K562 (cell line): ENCODE measurements around the gene ACAT2. TPM values are rescaled to one million over a fixed set of nuclear protein-coding genes. Genes with fewer than 3 reads are reported as not detected.

Source experiments
- ARHGAP35 ChIP-seq: fragments of 450-650 bp; IDR thresholded peaks from 2 replicates; pipeline ENCODE4 v1.6.1; 2018; ENCODE audit not compliant: partially characterized antibody
- ATF6 ChIP-seq: sonication (generic); formaldehyde crosslinking; IDR thresholded peaks from 2 replicates; pipeline ENCODE4 v1.4.0; 2020; ENCODE audit warnings: mild to moderate bottlenecking, missing genetic modification reagents
- CBFA2T3 ChIP-seq: fragments of 450-650 bp; IDR thresholded peaks from 2 replicates; pipeline ENCODE4 v1.6.1; 2017
- CREB1 ChIP-seq, 2 experiments: sonication (generic) in 1 of 2; formaldehyde crosslinking in 1 of 2; IDR thresholded peaks; 2 replicates each; pipeline versions ENCODE4 v1.6.1 to v1.8.0; 2012 to 2022; ENCODE audit warnings: inconsistent platforms in 1 of 2, mild to moderate bottlenecking in 1 of 2, missing genetic modification reagents in 1 of 2, moderate library complexity in 1 of 2
- CREB3L1 ChIP-seq: fragments of 450-650 bp; IDR thresholded peaks from 2 replicates; pipeline ENCODE4 v1.6.1; 2014; ENCODE audit warnings: low read depth, mild to moderate bottlenecking, moderate library complexity, borderline replicate concordance
- DEAF1 ChIP-seq: fragments of 450-650 bp; formaldehyde crosslinking; IDR thresholded peaks from 2 replicates; pipeline ENCODE4 v1.4.0; 2020; ENCODE audit warnings: mild to moderate bottlenecking, moderate library complexity
- DPF2 ChIP-seq: fragments of 450-650 bp; IDR thresholded peaks from 2 replicates; pipeline ENCODE4 v1.6.1; 2016
- FOSL1 ChIP-seq: fragments of 200-800 bp; sonication (Bioruptor generic); conservative IDR thresholded peaks from 2 replicates; pipeline ENCODE4 v1.6.1; 2016; ENCODE audit warnings: missing genetic modification characterization, missing compliant biosample characterization
- KLF10 ChIP-seq: fragments of 250-450 bp; sonication (Bioruptor Pico); IDR thresholded peaks from 2 replicates; pipeline ENCODE4 v1.6.1; 2021; ENCODE audit warnings: matching md5 sums
- KLF13 ChIP-seq: fragments of 450-650 bp; IDR thresholded peaks from 2 replicates; pipeline ENCODE4 v1.6.1; 2016; ENCODE audit warnings: missing genetic modification characterization, low read depth, mild to moderate bottlenecking, missing compliant biosample characterization, moderate library complexity, borderline replicate concordance
- LCOR ChIP-seq: sonication (generic); formaldehyde crosslinking; IDR thresholded peaks from 2 replicates; pipeline ENCODE4 v1.8.0; 2022; ENCODE audit warnings: mild to moderate bottlenecking, missing genetic modification reagents
- MXI1 ChIP-seq: IDR thresholded peaks from 2 replicates; pipeline ENCODE4 v1.6.1; 2011; ENCODE audit warnings: low read depth, mild to moderate bottlenecking, improper control_type of control experiment, low read length
- NONO ChIP-seq, 2 experiments: fragments of 200-400 bp in 1 of 2; fragments of 450-650 bp in 1 of 2; formaldehyde crosslinking in 1 of 2; IDR thresholded peaks; 2 replicates each; pipeline ENCODE4 v1.6.1; 2017; ENCODE audit warnings: low read depth in 2 of 2, mild to moderate bottlenecking in 2 of 2, moderate library complexity in 2 of 2, low read length in 1 of 2
- PHF20 ChIP-seq: fragments of 450-650 bp; IDR thresholded peaks from 2 replicates; pipeline ENCODE4 v1.6.1; 2018; ENCODE audit not compliant: partially characterized antibody
- TBP ChIP-seq: optimal IDR thresholded peaks from 2 replicates; pipeline ENCODE3; 2011; ENCODE audit warnings: low read depth, low read length, improper control_type of control experiment
- TCF7 ChIP-seq: sonication (generic); IDR thresholded peaks from 2 replicates; pipeline ENCODE4 v1.6.1; 2016; ENCODE audit warnings: antibody characterized with exemption, borderline replicate concordance
- ZEB2 ChIP-seq: fragments of 450-650 bp; IDR thresholded peaks from 2 replicates; pipeline ENCODE4 v1.6.1; 2016
- ZFP36 ChIP-seq: fragments of 150-350 bp; IDR thresholded peaks from 2 replicates; pipeline ENCODE4 v1.6.1; 2018; ENCODE audit warnings: low read length, low read depth; ENCODE audit not compliant: partially characterized antibody
- ZNF133 ChIP-seq: fragments of 250-450 bp; sonication (Bioruptor Pico); IDR thresholded peaks from 2 replicates; pipeline ENCODE4 v1.4.0; 2020; ENCODE audit warnings: mild to moderate bottlenecking
- ZNF512 ChIP-seq: IDR thresholded peaks from 2 replicates; pipeline ENCODE4 v1.6.1; 2016; ENCODE audit warnings: missing genetic modification characterization, missing compliant biosample characterization
- ZNF57 ChIP-seq: fragments of 450-650 bp; formaldehyde crosslinking; IDR thresholded peaks from 2 replicates; pipeline ENCODE4 v1.4.0; 2020; ENCODE audit warnings: mild to moderate bottlenecking, moderate library complexity
- ZNF589 ChIP-seq: fragments of 200-800 bp; sonication (Bioruptor generic); IDR thresholded peaks from 2 replicates; pipeline ENCODE4 v1.6.1; 2016; ENCODE audit warnings: low read depth, missing genetic modification characterization, missing compliant biosample characterization
- polyA plus RNA-seq, 8 experiments: library from polyadenylated mRNA; depleted of rRNA in 4 of 8; stranded (reverse) in 5 of 8; unstranded in 3 of 8; fragments of >200 nt; fragmentation: Nextera tagmentation in 2 of 8; fragmentation: Illumina TruSeq in 1 of 8; extraction: Ambion mirVana in 2 of 8; extraction: Trizol in 1 of 8; gene quantifications; 2 replicates each; pipeline versions ENCODE4 v1.2.1 to v1.2.3, GENCODE V29; 2011 to 2014; ENCODE audit warnings: inconsistent platforms in 1 of 8, missing spikeins in 1 of 8
- total RNA-seq, 7 experiments: library from RNA; depleted of rRNA in 6 of 7; stranded (reverse); fragments of >200 nt in 6 of 7; fragmentation: Illumina TruSeq in 2 of 7; extraction: Trizol in 2 of 7; gene quantifications; 2 replicates each; pipeline versions ENCODE4 v1.2.1 to v1.2.3, GENCODE V29; 2011 to 2021; ENCODE audit warnings: low replicate concordance in 1 of 7

Gene ACAT2
- total and polyA plus RNA-seq, 9 of the 15 experiments (the other 6 are each of a cell fraction or from before 2014, with no cell fraction given): 63.0 to 309 (median 144) TPM

- TF ChIP-seq LCOR (CRISPR knock-in tag): peak; percentile 37; the same call in 1 of the 2 replicates
- TF ChIP-seq ARHGAP35: no peak
- TF ChIP-seq DPF2: no peak; the same call in none of the 2 replicates
- TF ChIP-seq NONO (IDR thresholded peaks at IDR 0.05; ENCODE audit: low read depth in 2 of 2, low read length in 1 of 2): peak in 1 of 2 experiments; percentile 86; a peak in 2 of 4 replicates
- no peak for TF ChIP-seq FOSL1 (tag)
- peak; percentile 53; the same call in 1 of the 2 replicates for TF ChIP-seq DEAF1
- TF ChIP-seq CBFA2T3: no peak
- TF ChIP-seq CREB3L1: peak; percentile 29; the same call in 1 of the 2 replicates
- TF ChIP-seq TBP: peak; percentile 96
- TF ChIP-seq ZFP36: no peak
- no peak for TF ChIP-seq ZNF589 (CRISPR knock-in tag)
- TF ChIP-seq ATF6 (CRISPR knock-in tag): peak; percentile 86; the same call in 1 of the 2 replicates
- no peak for TF ChIP-seq KLF10 (CRISPR knock-in tag)
- peak; percentile 77 for TF ChIP-seq PHF20
- no peak for TF ChIP-seq TCF7
- peak; percentile 47; the same call in 1 of the 2 replicates for TF ChIP-seq MXI1
- TF ChIP-seq ZNF57 (CRISPR knock-in tag): no peak
- peak; percentile 13; the same call in 1 of the 2 replicates for TF ChIP-seq ZEB2
- TF ChIP-seq CREB1 (IDR thresholded peaks at IDR 0.05): peak; percentile 62
- no peak; the same call in 1 of the 2 replicates for TF ChIP-seq CREB1 (CRISPR knock-in tag; IDR thresholded peaks at IDR 0.05)
- TF ChIP-seq ZNF512 (tag): no peak
- TF ChIP-seq ZNF133: 0 out of 2 replicates have a peak, but pooled peaks have one; percentile 30
- TF ChIP-seq KLF13 (tag): 0 out of 2 replicates have a peak, but pooled peaks have one; percentile 26
Measured at GRCh38 chr6:159789377-159790148, 27.7 kb downstream of the ACAT2 start, which contains the start of gene TCP1 (continued).
